ENCODE measurements around the gene F2RL3.

- TF ChIP-seq CTCF (IDR thresholded peaks at IDR 0.05; ENCODE audit: control extremely low read depth in 1 of 3, insufficient read depth in 1 of 3, low read depth in 1 of 3, low read length in 3 of 3) (no peak), JUND (IDR thresholded peaks at IDR 0.05; ENCODE audit: low read length) (no peak), YY1 (IDR thresholded peaks at IDR 0.05; ENCODE audit: low read depth, low read length) (no peak), CHD7 (IDR thresholded peaks at IDR 0.05; ENCODE audit: insufficient replicate concordance, low read length) (no peak), TCF12 (IDR thresholded peaks at IDR 0.05; ENCODE audit: low read depth, low read length) (no peak), GABPA (IDR thresholded peaks at IDR 0.05; ENCODE audit: borderline replicate concordance, insufficient read depth, low read length) (no peak), POLR2A (IDR thresholded peaks at IDR 0.05; ENCODE audit: control extremely low read depth in 1 of 2, low read depth in 2 of 2, low read length in 2 of 2) (no peak)
Observed at GRCh38 chr19:16892436-16892835, 3.6 kb downstream of the F2RL3 start.

Measured in H1 (cell line).